Liver (tissue), 9 donors: ENCODE measurements around the gene HAUS8. TPM values are rescaled to one million over a fixed set of nuclear protein-coding genes. Genes with fewer than 3 reads are reported as not detected.
A peak's percentile ranks its signal among the peaks of the same experiment; 100 is the strongest.

ENCODE experiments used
- DNase-seq: peaks from one replicate; pipeline ENCODE4 v3.0.0-alpha.2; 2017; ENCODE audit warnings: low spot score
- H3K27ac ChIP-seq, 2 donors: one replicate each; pipeline ENCODE4 v1.7.0; 2013; ENCODE audit warnings: inconsistent platforms in 2 of 2, low read length in 2 of 2, control low read depth in 1 of 2, low read depth in 1 of 2, mild to moderate bottlenecking in 1 of 2
- H3K27me3 ChIP-seq, 4 donors: one replicate each; pipeline versions ENCODE4 v1.6.1 to v1.7.0; 2013; ENCODE audit warnings: low read length in 3 of 4, inconsistent platforms in 1 of 4, mild to moderate bottlenecking in 1 of 4, moderate library complexity in 1 of 4; ENCODE audit not compliant: control insufficient read depth in 4 of 4, insufficient read depth in 4 of 4
- H3K36me3 ChIP-seq, 4 donors: one replicate each; pipeline versions ENCODE4 v1.6.1 to v1.7.0; 2013; ENCODE audit warnings: low read length in 3 of 4, mild to moderate bottlenecking in 3 of 4, low read depth in 1 of 4, moderate library complexity in 1 of 4; ENCODE audit not compliant: control insufficient read depth in 4 of 4, insufficient read depth in 3 of 4
- H3K4me1 ChIP-seq, 4 donors: one replicate each; pipeline versions ENCODE4 v1.6.1 to v1.7.0; 2013; ENCODE audit warnings: low read length in 3 of 4, mild to moderate bottlenecking in 3 of 4, moderate library complexity in 1 of 4; ENCODE audit not compliant: control insufficient read depth in 4 of 4, insufficient read depth in 4 of 4
- H3K4me3 ChIP-seq, 3 donors: one replicate each; pipeline versions ENCODE4 v1.6.1 to v1.7.0; 2013; ENCODE audit warnings: low read length in 3 of 3, control low read depth in 1 of 3, low read depth in 1 of 3, mild to moderate bottlenecking in 1 of 3
- H3K9ac ChIP-seq, 2 donors: one replicate each; pipeline ENCODE4 v1.7.0; 2013; ENCODE audit warnings: low read length in 2 of 2, mild to moderate bottlenecking in 2 of 2, moderate library complexity in 2 of 2, control low read depth in 1 of 2, low read depth in 1 of 2
- H3K9me3 ChIP-seq, 4 donors: one replicate each; pipeline versions ENCODE4 v1.6.1 to v1.7.0; 2013; ENCODE audit warnings: low read length in 3 of 4; ENCODE audit not compliant: control insufficient read depth in 4 of 4
- ATF3 ChIP-seq: IDR thresholded peaks from 2 replicates; pipeline ENCODE4 v1.6.1; 2016; ENCODE audit warnings: antibody characterized with exemption
- EGR1 ChIP-seq, 2 donors: IDR thresholded peaks; 2 replicates each; pipeline ENCODE4 v1.6.1; 2016 to 2018; ENCODE audit warnings: antibody characterized with exemption in 2 of 2, low read depth in 2 of 2
- FOXA1 ChIP-seq: IDR thresholded peaks from 2 replicates; pipeline ENCODE4 v1.6.1; 2016; ENCODE audit warnings: antibody characterized with exemption
- FOXA2 ChIP-seq: IDR thresholded peaks from 2 replicates; pipeline ENCODE4 v1.6.1; 2016; ENCODE audit warnings: antibody characterized with exemption
- GABPA ChIP-seq, 2 donors: IDR thresholded peaks in 1 of 2; conservative IDR thresholded peaks in 1 of 2; 2 replicates each; pipeline ENCODE4 v1.6.1; 2016; ENCODE audit warnings: antibody characterized with exemption in 2 of 2, mild to moderate bottlenecking in 1 of 2, moderate library complexity in 1 of 2
- HNF4A ChIP-seq, 2 donors: conservative IDR thresholded peaks; 2 replicates each; pipeline ENCODE4 v1.6.1; 2016; ENCODE audit warnings: antibody characterized with exemption in 2 of 2, mild to moderate bottlenecking in 2 of 2
- HNF4G ChIP-seq: IDR thresholded peaks from 2 replicates; pipeline ENCODE4 v1.6.1; 2016; ENCODE audit warnings: antibody characterized with exemption
- JUND ChIP-seq, 2 donors: IDR thresholded peaks; 2 replicates each; pipeline ENCODE4 v1.6.1; 2016; ENCODE audit warnings: antibody characterized with exemption in 2 of 2
- MAX ChIP-seq: IDR thresholded peaks from 2 replicates; pipeline ENCODE4 v1.6.1; 2016; ENCODE audit warnings: antibody characterized with exemption
- NR2F2 ChIP-seq: IDR thresholded peaks from 2 replicates; pipeline ENCODE4 v1.6.1; 2016; ENCODE audit warnings: antibody characterized with exemption
- RAD21 ChIP-seq, 2 donors: IDR thresholded peaks; 2 replicates each; pipeline ENCODE4 v1.6.1; 2016; ENCODE audit warnings: antibody characterized with exemption in 2 of 2, mild to moderate bottlenecking in 2 of 2
- RXRA ChIP-seq, 2 donors: IDR thresholded peaks; 2 replicates each; pipeline ENCODE4 v1.6.1; 2017 to 2018; ENCODE audit warnings: antibody characterized with exemption in 2 of 2, mild to moderate bottlenecking in 1 of 2
- SP1 ChIP-seq: IDR thresholded peaks from 2 replicates; pipeline ENCODE4 v1.6.1; 2018; ENCODE audit warnings: antibody characterized with exemption, mild to moderate bottlenecking
- ZBTB33 ChIP-seq: IDR thresholded peaks from 2 replicates; pipeline ENCODE4 v1.6.1; 2016; ENCODE audit warnings: antibody characterized with exemption
- WGBS: extraction: QIAGEN DNeasy Blood & Tissue Kit; methylation state at CpG from one replicate; pipeline ENCODE4 v1.1.7; 2013; 5-methylcytosine and 5-hydroxymethylcytosine counted together
- polyA plus RNA-seq, 2 donors: library from polyadenylated mRNA; stranded (reverse) in 1 of 2; unstranded in 1 of 2; fragments of 200-250 nt in 1 of 2; fragments of >200 nt in 1 of 2; fragmentation: Nextera tagmentation in 1 of 2; extraction: Ambion mirVana in 1 of 2; gene quantifications; one replicate each; pipeline versions ENCODE4 v1.2.1 to v1.2.3, GENCODE V29; 2013 to 2015
- total RNA-seq, 2 donors: library from RNA; depleted of rRNA; stranded (reverse); fragments of >200 nt; gene quantifications; one replicate each; pipeline ENCODE4 v1.2.3, GENCODE V29; 2014
- donor health status: healthy.
- donor health status: healthy.
- donor health status: healthy.
- donor health status: healthy.
- donor health status: healthy.

HAUS8 gene
- total and polyA plus RNA-seq, 4 donors, result 3.3 to 5.7 (median 3.8) TPM

GRCh38 chr19:17041976-17042375, 33.3 kb downstream of the HAUS8 start:
- H3K27ac ChIP-seq, result no peak overlapping the region
- TF ChIP-seq NR2F2, result peak; percentile 85
- no peak for TF ChIP-seq HNF4G
- H3K27me3 ChIP-seq, result peaks cover 0 to 2% (median 0%) of the 10 kb centered on the region in 4 donors
- H3K9me3 ChIP-seq, result no peaks in the 10 kb centered on the region
- no peak for DNase-seq
- no peak overlapping the region for H3K9ac ChIP-seq
- no peaks in the 10 kb centered on the region for H3K36me3 ChIP-seq
- 27% methylated on average over 11 of the region's 11 CpGs for WGBS
- no peak overlapping the region for H3K4me3 ChIP-seq
- H3K4me1 ChIP-seq, result no peaks in the 10 kb centered on the region

- Histone ChIP-seq H3K9me3 (no peaks in the 10 kb centered on the region), H3K27ac (no peak overlapping the region), H3K4me3 (no peak overlapping the region), H3K36me3 (no peaks in the 10 kb centered on the region), H3K27me3 (peaks cover 0 to 2% (median 0%) of the 10 kb centered on the region in 4 donors), H3K9ac (no peak overlapping the region), H3K4me1 (no peaks in the 10 kb centered on the region)
- DNase-seq, result no peak
- 80% methylated on average over 15 of the region's 15 CpGs for WGBS
- TF ChIP-seq MAX (no peak), ATF3 (no peak), RAD21 (IDR thresholded peaks at IDR 0.05) (no peak), GABPA (IDR thresholded peaks at IDR 0.05 in 1 of 2, conservative IDR thresholded peaks at IDR 0.05 in 1 of 2) (no peak), HNF4A (conservative IDR thresholded peaks at IDR 0.05) (no peak), JUND (IDR thresholded peaks at IDR 0.05) (no peak), NR2F2 (no peak), FOXA1 (no peak), FOXA2 (no peak), ZBTB33 (no peak), EGR1 (IDR thresholded peaks at IDR 0.05; ENCODE audit: low read depth in 2 of 2) (no peak), RXRA (IDR thresholded peaks at IDR 0.05) (no peak), SP1 (no peak)
Observed at GRCh38 chr19:17037966-17038500, 37.2 kb downstream of the HAUS8 start.

- no peak for TF ChIP-seq NR2F2
- no peak for TF ChIP-seq SP1
- Histone ChIP-seq H3K4me3 (no peak overlapping the region), H3K27me3 (peaks cover 0 to 2% (median 0%) of the 10 kb centered on the region in 4 donors), H3K36me3 (no peaks in the 10 kb centered on the region), H3K9me3 (no peaks in the 10 kb centered on the region), H3K27ac (no peak overlapping the region), H3K9ac (no peak overlapping the region), H3K4me1 (no peaks in the 10 kb centered on the region)
- DNase-seq, result no peak
- WGBS, result 82% methylated on average over 6 of the region's 6 CpGs
Observed at GRCh38 chr19:17037184-17037583, 38.1 kb downstream of the HAUS8 start.
